ENCODE data around the gene WNT11. TPM values are rescaled to one million over a fixed set of nuclear protein-coding genes. Genes with fewer than 3 reads are reported as not detected.

The WNT11 gene
- total RNA-seq, 2 donors from 2014 or later, result 0.53 to 0.62 TPM

GRCh38 chr11:76201672-76202412, 4.5 kb downstream of the WNT11 start:
- Histone ChIP-seq H3K27me3 (ENCODE audit: control insufficient read depth, insufficient read depth, low read length, poor library complexity, severe bottlenecking) (peaks cover 40% of the 10 kb centered on the region), H3K9ac (ENCODE audit: extremely low read depth, low read length, poor library complexity, severe bottlenecking) (no peak overlapping the region), H3K27ac (ENCODE audit: low read depth, low read length) (no peak overlapping the region), H3K4me1 (ENCODE audit: control insufficient read depth, insufficient read depth, low read length) (peaks cover 2% of the 10 kb centered on the region), H3K9me3 (ENCODE audit: control insufficient read depth, low read length) (no peaks in the 10 kb centered on the region), H3K4me3 (ENCODE audit: low read length) (no peak overlapping the region), H3K36me3 (ENCODE audit: control insufficient read depth, insufficient read depth, low read length) (no peaks in the 10 kb centered on the region)
- Mint-ChIP-seq H3K4me3 (no peak overlapping the region), H3K27me3 (ENCODE audit: insufficient read depth) (peaks cover 68% of the 10 kb centered on the region), H3K9me3 (no peaks in the 10 kb centered on the region), H3K27ac (no peak overlapping the region), H3K4me1 (peaks cover 12% of the 10 kb centered on the region), H3K36me3 (ENCODE audit: low read depth) (no peaks in the 10 kb centered on the region)
- DNase-seq, result no peak
- no peak for TF ChIP-seq CTCF (conservative IDR thresholded peaks at IDR 0.05)
- 90 to 91% methylated on average over 9 to 11 of the region's 11 CpGs for WGBS, 2 experiments (ENCODE audit: insufficient coverage in 1 of 2, insufficient read length in 1 of 2)

- WGBS, 2 experiments (ENCODE audit: insufficient coverage in 1 of 2, insufficient read length in 1 of 2), result 88 to 96% methylated on average over 6 to 10 of the region's 10 CpGs
- peaks cover 32% of the 10 kb centered on the region for H3K27me3 ChIP-seq (ENCODE audit: control insufficient read depth, insufficient read depth, low read length, poor library complexity, severe bottlenecking)
These were observed 5.2 kb downstream of the WNT11 start for GRCh38 chr11:76201056-76201455.

More at GRCh38 chr11:76201056-76201455, 5.2 kb downstream of the WNT11 start:
- Mint-ChIP-seq H3K27me3 (ENCODE audit: insufficient read depth) (peaks cover 63% of the 10 kb centered on the region), H3K36me3 (ENCODE audit: low read depth) (no peaks in the 10 kb centered on the region), H3K4me1 (peaks cover 12% of the 10 kb centered on the region), H3K4me3 (no peak overlapping the region), H3K27ac (no peak overlapping the region), H3K9me3 (no peaks in the 10 kb centered on the region)
- Histone ChIP-seq H3K9me3 (ENCODE audit: control insufficient read depth, low read length) (no peaks in the 10 kb centered on the region), H3K36me3 (ENCODE audit: control insufficient read depth, insufficient read depth, low read length) (no peaks in the 10 kb centered on the region), H3K4me3 (ENCODE audit: low read length) (no peak overlapping the region), H3K27ac (ENCODE audit: low read depth, low read length) (no peak overlapping the region), H3K4me1 (ENCODE audit: control insufficient read depth, insufficient read depth, low read length) (peaks cover 2% of the 10 kb centered on the region), H3K9ac (ENCODE audit: extremely low read depth, low read length, poor library complexity, severe bottlenecking) (no peak overlapping the region)
- DNase-seq, result no peak
- no peak for TF ChIP-seq CTCF (conservative IDR thresholded peaks at IDR 0.05)

All from endodermal cell (in vitro differentiated cells).